ENCODE measurements around the gene SPDYE16. TPM values are rescaled to one million over a fixed set of nuclear protein-coding genes. Genes with fewer than 3 reads are reported as not detected.
"Not testable (repeated sequence)": the region's sequence is repeated elsewhere in the genome, so short reads cannot be mapped to it uniquely, and the experiment has no call there.

Gene SPDYE16
- total RNA-seq, 4 donors from 2014 or later = 0.15 to 0.19 TPM; not detected in 2

DNA sequence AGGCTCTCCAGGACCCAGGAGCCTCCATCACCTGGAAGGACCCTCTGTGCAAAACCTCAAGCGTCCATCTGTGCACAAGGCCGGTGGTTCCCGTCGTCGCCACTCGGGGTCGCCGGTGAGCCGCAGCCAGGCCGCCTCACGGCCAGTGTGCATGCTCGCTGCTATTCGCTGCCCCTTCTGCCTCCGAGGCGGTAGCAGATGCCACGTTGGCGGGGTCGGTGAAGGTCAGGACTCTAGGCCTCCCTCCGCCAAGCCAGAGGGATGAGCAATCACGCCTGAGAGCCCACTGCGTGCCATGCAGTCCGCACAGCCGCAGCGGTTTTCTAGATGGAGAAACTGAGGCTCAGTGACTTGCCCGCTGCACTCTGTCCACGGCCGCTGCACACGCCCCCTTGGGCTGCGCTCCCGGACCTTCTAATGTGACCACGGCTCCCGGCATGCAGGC lies 27.1 kb downstream of the SPDYE16 start:
- intact Hi-C loops (cut with DNase I; ENCODE audit: low total_unique reads) = no loop called here
- TF ChIP-seq CTCF (IDR thresholded peaks at IDR 0.05) (no peak), POLR2A (IDR thresholded peaks at IDR 0.05) (no peak)
- peak in 1 of 2 donors; percentile 85 for DNase-seq (ENCODE audit: low spot score in 2 of 2)
- WGBS, 2 donors = 44% methylated on average over 32 of the region's 32 CpGs; no CpG with 5 or more reads in 1 of the 2 donors
- no peak overlapping the region for H3K4me3 ChIP-seq (ENCODE audit: low read depth, poor library complexity, severe bottlenecking)

- intact Hi-C loops (cut with DNase I; ENCODE audit: low total_unique reads) = no loop called here
- WGBS, 2 donors = 78 to 86% methylated on average over 11 to 16 of the region's 16 CpGs
- no peak overlapping the region for H3K4me3 ChIP-seq (ENCODE audit: low read depth, poor library complexity, severe bottlenecking)
- TF ChIP-seq POLR2A (IDR thresholded peaks at IDR 0.05) (no peak), CTCF (IDR thresholded peaks at IDR 0.05) (no peak)
- DNase-seq (ENCODE audit: low spot score in 2 of 2) = peak in 1 of 2 donors; percentile 78
Measured at GRCh38 chr7:76514926-76515771, 27.9 kb downstream of the SPDYE16 start.

DNA sequence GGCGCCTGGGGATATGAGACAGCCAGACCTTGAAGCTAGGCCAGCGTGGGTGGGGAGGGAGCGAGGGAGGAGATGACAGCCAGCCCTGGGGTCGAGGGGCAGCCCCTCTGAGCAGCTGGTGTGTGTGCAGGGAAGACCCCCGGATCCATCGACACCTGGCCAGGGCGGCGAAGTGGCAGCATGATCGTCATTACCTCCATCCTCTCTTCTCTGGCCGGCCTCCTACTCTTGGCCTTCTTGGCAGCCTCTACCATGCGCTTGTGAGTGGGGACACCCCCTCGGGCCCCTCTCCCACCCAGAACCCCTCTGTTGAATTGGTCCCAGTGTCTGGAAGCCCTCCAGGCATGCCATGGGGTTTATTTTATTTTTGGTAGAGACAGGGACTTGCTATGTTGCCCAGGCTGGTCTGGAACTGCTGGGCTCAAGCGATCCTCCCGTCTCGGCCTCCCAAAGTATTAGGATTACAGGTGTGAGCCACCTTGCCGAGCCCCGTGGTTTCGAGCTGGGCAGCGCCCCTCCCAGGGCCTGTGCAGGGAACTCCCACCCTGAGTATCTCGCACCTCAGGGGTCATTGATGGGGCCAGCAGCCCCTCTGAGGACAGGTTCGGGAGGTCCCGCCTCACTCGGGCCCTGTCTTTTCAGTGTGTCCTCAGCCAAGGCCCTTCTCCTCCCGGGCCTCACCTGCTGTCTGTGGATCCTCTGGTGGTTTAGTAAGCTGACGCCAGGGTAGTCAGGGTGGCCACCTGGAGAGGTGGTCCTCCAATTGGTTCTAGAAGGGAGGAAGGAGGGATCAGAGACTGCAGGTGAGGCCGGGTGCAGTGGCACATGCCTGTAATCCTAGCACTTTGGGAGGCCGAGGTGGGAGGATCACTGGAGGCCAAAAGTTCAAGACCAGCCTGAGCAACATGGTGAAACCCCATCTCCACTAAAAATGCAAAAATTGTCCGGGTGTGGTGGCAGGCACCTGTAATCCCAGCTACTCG lies 29.0 kb downstream of the SPDYE16 start:
- TF ChIP-seq POLR2A (IDR thresholded peaks at IDR 0.05) = no peak
- no peak for TF ChIP-seq CTCF (IDR thresholded peaks at IDR 0.05)
- WGBS, 2 donors = 91 to 94% methylated on average over 29 of the region's 29 CpGs
- intact Hi-C loops (cut with DNase I; ENCODE audit: low total_unique reads) = no loop called here
- no peak overlapping the region for H3K4me3 ChIP-seq (ENCODE audit: low read depth, poor library complexity, severe bottlenecking)
- DNase-seq (ENCODE audit: low spot score in 2 of 2) = peak in 1 of 2 donors; percentile 84

GRCh38 chr7:76512941-76513816 lies 29.9 kb downstream of the SPDYE16 start:
- DNase-seq (ENCODE audit: low spot score in 2 of 2) = peak in 1 of 2 donors; percentile 86
- no peak overlapping the region for H3K4me3 ChIP-seq (ENCODE audit: low read depth, poor library complexity, severe bottlenecking)
- 55 to 60% methylated on average over 20 to 21 of the region's 21 CpGs for WGBS, 2 donors
- TF ChIP-seq CTCF (IDR thresholded peaks at IDR 0.05) (no peak), POLR2A (IDR thresholded peaks at IDR 0.05) (no peak)
- intact Hi-C loops (cut with DNase I; ENCODE audit: low total_unique reads) = no loop called here

DNA sequence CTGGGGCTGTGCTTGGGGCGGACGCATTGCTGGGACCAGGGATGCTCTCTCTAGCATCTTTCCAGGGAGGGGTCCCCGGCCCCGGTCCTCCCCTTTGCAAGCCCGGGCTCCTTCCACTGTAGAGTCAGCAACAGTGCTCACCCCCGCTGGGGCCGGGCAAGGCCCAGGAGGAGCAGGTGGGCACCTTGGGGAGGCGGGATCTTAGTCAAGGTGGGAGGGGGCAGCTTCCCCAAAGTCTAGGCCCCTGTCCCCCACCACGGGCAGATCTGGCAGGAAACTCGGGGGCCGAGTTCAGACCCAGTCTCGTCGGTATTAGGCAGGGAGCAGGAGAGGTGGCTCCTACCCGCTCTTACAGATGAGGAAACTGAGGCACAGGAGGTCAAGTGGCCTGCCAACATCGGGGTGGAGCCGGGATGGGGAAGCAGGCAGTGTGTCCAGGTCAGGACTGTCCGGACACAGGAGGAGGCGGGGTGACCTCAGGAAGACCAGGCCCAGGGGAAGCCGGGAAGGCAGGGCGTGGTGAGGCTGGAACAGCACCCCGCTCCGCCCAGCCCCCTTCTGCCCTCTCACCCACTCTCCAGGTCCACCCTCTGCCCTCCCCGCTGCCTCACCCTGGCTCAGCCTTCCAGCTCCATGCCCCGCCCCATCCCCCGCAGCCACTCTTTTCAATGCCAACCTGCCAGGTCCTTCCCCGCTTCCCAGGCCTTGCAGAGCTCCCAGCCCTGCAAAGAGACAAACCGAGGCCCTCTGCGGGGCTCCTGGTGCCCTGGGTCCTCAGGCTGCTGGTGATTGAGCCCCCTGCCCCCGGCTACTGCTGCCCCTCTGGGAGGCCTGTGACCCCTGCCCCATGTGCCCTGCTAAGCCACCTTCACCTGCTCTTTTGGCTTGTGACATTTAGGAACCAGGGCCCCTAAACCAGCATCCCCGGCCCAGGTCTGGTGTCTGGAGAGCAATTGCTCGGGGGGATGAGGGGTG lies 30.9 kb downstream of the SPDYE16 start:
- H3K4me3 ChIP-seq (ENCODE audit: low read depth, poor library complexity, severe bottlenecking); intact Hi-C loops (cut with DNase I; ENCODE audit: low total_unique reads): not testable (repeated sequence)
- 86% methylated on average over 3 of the region's 31 CpGs; no CpG with 5 or more reads in 1 of the 2 donors for WGBS, 2 donors
- DNase-seq (ENCODE audit: low spot score in 2 of 2) = peak in 1 of 2 donors; percentile 81

- DNase-seq (ENCODE audit: low spot score in 2 of 2) = peak in 1 of 2 donors; percentile 79
- H3K4me3 ChIP-seq (ENCODE audit: low read depth, poor library complexity, severe bottlenecking); intact Hi-C loops (cut with DNase I; ENCODE audit: low total_unique reads): not testable (repeated sequence)
- 50 to 78% methylated on average over 10 to 11 of the region's 24 CpGs for WGBS, 2 donors
Measured at GRCh38 chr7:76511200-76511910, 31.7 kb downstream of the SPDYE16 start.

Measured in lower leg skin (tissue), 4 donors.